Activated CD4-positive, alpha-beta T cell treated with anti-CD3 and anti-CD28 coated beads, Interleukin-2, amount 50 U/mL, for 48 hours (primary cell): ENCODE measurements around the gene RAB41.
A peak's percentile ranks its signal among the peaks of the same experiment; 100 is the strongest.
"Not testable (repeated sequence)": the region's sequence is repeated elsewhere in the genome, so short reads cannot be mapped to it uniquely, and the experiment has no call there.

Source experiments
- DNase-seq, 2 experiments: peaks; one replicate each; pipeline ENCODE4 v3.0.0-alpha.2; 2020

Gene RAB41

DNA sequence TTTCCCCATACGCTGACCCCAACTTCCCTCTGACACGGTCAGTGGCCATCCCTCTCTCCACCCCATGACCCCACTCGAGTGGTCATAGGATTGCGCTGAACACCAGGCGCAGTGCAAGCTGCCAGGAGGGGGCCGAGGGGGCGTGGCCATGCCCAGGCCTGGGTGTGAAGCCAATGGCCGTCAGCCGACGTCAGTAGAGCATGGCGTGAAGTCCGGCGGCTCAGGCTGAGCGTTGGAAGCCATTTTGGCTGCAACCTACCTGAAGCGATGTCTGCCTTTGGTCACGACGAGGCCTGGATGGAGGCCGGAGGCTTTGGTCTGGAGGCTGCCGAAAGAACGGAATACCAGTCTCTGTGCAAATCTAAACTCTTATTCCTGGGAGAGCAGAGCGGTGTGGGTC lies at the start of gene RAB41:
Gene RAB41 (plus strand): TSS at position 222 of the 400 bp plus-strand sequence. CDS start 46 bp downstream, at position 268.
- DNase-seq = no peak

DNA sequence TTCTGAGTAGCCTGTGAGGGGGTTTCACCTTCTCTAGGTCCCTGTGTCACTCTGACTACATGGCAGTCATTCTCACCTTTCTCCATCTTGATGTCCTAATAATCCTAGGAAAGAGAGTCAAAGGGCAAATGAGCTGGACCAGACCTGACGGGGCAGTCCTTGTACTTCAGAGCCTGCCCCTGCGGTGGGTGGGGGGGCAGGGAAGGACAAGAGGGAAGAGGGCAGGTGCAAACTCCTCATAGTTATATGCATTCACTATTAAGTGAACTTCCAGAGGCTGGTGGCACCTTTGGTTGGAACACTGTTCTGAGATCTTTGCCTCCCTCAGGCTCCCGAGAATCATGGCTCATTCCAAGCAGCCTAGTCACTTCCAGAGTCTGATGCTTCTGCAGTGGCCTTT lies 47.6 kb upstream of the RAB41 start, which contains the start of gene AWAT1:
Gene AWAT1 (plus strand): TSS at position 301 of the 400 bp plus-strand sequence. CDS start 41 bp downstream, at position 342.
- no peak for DNase-seq

- no peak for DNase-seq
Observed at GRCh38 chrX:70240751-70241150, 41.2 kb upstream of the RAB41 start.

DNA sequence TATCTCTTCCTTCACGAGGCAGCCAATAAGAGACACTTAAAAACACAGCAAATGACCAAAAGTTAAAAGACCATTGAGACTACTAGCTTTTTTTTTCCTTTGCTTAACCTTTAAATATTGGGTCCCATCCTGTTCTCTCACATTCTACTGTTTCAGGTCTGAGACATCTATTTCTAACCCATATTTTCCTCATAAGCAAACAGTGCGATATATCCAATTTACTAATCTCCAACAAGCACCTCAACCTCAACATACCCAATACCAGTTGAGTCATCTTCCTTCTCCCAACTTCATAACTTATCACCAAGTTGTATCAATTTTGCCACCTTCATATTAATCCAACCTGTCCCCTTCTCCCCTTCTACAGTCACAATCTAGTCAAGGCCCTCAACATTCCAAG lies 40.5 kb upstream of the RAB41 start:
- no peak for DNase-seq

GRCh38 chrX:70243601-70244000 lies 38.4 kb upstream of the RAB41 start:
- not testable (repeated sequence) for DNase-seq

DNA sequence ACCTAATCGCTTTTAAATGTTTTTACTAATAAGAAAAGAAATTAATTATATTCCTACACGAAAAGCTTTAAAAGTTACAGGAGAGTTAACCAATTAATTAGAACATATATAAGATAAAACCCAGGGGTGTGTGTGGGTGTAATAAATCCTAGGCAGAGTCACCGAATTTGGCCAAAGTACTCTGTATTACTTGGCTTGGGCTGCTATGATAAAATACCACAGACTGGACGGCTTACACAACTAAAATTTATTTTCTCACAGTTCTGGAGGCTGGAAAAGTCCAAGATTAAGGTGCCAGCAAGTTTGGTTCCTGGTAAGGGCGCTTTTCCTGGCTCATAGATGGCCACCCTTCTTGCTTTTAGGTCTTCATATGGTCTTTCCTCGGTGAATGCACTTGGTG lies 37.1 kb upstream of the RAB41 start:
- no peak for DNase-seq

- DNase-seq = no peak
Observed at GRCh38 chrX:70247252-70247651, 34.7 kb upstream of the RAB41 start.

GRCh38 chrX:70252491-70252890 lies 29.5 kb upstream of the RAB41 start:
- no peak for DNase-seq

DNA sequence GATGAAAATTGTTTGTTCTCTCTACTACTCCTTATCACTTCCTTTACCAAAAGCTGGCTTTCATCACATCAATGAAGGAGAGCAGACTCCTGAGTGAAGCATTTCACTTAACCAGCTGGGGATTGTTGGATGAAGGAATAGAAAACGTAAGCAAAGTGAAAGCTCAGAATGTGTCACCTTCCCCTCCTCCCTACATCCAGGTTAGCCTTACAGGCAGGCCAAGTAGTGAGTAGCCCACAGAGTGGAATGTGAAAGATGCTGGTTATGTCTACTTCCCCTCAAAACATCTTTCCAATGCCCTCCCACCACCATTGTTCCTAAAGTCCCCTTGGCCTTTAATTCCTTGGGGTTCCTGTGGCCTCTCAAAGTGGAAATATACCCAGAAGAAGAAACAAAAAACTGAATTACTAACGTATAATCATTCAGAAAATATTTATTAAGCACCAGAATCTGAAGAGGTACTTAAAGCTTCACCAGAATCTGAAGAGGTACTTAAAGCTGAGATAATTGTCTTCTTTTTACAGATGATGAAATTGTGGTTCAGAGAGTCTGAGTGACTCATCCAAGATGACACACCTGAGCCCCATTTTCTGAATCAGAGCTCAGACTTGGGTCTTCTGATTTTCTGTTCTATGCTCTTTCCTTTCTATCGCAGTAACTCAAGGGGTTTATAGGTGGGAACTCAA lies 28.5 kb upstream of the RAB41 start:
- no peak for DNase-seq

- no peak for DNase-seq
Observed at GRCh38 chrX:70254063-70254400, 27.9 kb upstream of the RAB41 start.

DNA sequence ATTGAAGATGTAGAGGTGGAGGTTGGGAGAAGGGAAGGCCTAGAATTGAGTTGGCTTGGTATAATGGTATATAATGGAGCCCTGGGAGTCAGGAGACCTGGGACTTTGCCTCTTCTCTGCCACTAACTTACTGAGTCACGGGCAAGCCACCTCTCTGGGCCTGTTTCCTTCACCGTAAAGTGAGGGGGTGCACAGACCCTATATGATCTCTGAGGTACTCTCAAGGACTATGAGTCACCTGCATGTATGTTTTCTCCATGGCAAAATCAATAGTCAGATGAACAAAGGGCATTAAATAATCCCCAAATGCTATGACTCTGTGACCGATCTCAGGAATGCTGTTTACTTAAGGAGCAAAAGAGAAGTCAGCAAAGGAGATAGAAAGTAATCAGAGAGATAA lies 27.1 kb upstream of the RAB41 start:
- no peak for DNase-seq

GRCh38 chrX:70255452-70255851 lies 26.5 kb upstream of the RAB41 start:
- no peak for DNase-seq

DNA sequence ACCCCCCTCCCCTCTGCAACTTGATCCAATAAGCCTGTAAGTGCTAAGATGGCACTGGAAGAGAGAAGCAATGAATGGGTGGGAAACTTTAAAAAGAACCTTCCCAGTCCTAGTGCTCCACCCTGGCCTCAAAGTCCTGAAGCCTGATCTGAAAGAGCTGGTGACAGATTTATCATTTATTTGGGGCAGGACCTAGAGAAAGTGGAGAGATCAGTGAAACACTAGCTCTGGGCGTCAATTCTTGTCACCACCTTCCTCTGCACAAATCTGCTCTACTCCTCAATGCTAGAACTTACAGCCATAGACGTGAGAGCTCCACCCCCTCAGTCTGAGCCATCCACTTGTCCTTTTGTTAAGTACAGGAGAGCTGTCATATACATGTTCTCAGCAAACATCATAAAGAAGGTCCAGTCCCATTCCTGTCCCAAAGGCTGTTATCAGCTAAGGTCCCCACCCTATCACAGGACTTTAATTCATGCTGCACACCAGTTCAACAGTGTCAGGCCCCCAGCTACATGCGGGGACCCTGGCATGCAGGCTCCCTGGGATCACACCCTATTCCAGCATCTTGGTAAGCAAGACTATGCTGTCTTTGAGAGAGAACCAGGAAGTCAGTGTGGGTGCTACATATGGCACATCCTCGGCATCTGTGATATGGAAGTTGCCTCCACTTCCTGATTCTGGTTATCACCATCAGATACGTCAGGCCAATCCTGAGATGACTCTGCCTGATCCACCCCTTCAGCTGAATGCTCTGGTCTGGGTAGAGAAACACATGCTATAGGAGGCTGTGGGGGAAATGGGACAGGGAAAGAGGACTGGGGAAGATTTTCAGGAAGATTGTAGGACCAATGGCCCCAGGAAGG lies 24.3 kb upstream of the RAB41 start:
- DNase-seq = no peak

- no peak for DNase-seq
Observed at GRCh38 chrX:70260104-70260503, 21.9 kb upstream of the RAB41 start, which contains the start of gene P2RY4. Gene P2RY4 (minus strand): TSS chrX:70260204. CDS start chrX:70259624, 580 bp downstream.

GRCh38 chrX:70262952-70263567 lies 18.9 kb upstream of the RAB41 start:
- peak; percentile 36 to 48 for DNase-seq

DNA sequence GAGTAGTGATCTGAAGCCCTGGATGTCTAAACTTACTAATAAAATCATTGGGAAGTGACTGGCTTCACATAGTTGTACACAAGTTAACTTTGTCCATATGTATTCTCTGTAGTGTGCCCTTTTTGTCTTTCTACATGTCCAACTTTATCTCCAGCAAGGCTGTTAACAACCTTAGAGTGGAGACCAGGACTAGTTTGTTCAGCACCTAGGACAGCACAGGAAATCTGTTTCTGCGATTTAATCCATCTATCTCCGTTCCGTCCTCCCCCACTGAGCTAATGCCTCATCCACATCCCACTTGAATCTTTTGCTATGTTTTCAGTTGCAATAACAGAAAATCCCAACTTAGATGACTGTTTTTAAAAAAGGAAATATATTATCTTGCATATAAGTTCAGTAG lies 17.2 kb upstream of the RAB41 start:
- DNase-seq = no peak

GRCh38 chrX:70268034-70268433 lies 13.9 kb upstream of the RAB41 start, which contains the start of gene ARR3:
Gene ARR3 (plus strand): TSS chrX:70268334. CDS start chrX:70269386, 1,052 bp downstream.
- no peak for DNase-seq

DNA sequence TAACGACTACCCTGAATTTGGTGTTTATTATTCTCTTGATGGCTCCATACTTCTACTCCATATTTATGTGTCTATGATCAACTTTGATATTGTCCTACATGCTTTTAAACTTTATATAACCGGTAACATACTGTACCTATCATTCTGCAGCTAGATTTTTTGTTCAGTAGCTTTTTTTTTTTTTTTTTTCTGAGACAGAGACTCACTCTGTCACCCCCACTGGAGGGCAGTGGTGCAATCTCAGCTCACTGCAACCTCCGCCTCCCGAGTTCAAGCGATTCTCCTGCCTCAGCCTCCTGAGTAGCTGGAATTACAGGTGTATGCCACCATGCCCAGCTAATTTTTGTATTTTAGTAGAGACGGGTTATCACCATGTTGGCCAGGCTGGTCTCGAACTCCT lies 7.9 kb upstream of the RAB41 start:
- DNase-seq = not testable (repeated sequence)

DNA sequence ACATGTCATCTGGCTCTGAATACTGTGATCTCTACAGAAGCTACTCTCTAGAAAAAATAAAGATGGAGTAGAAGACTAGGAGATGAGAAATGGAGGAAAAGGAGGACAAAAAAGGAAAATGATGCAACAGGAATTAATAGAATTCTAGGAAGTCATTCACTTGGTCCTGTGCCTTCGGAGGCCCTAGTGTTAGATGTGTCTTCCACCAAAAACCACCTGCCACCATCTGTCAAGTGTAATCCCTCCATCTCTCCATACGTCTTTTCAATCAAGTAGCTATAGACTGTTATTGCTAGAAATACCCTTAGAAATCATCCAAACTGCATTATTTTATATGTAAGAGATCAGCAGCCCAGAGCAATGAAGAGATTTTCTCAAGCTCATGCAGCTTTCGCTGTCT lies 2.9 kb upstream of the RAB41 start:
- no peak for DNase-seq

- DNase-seq = no peak
Observed at GRCh38 chrX:70280573-70280972, 1.4 kb upstream of the RAB41 start.

DNA sequence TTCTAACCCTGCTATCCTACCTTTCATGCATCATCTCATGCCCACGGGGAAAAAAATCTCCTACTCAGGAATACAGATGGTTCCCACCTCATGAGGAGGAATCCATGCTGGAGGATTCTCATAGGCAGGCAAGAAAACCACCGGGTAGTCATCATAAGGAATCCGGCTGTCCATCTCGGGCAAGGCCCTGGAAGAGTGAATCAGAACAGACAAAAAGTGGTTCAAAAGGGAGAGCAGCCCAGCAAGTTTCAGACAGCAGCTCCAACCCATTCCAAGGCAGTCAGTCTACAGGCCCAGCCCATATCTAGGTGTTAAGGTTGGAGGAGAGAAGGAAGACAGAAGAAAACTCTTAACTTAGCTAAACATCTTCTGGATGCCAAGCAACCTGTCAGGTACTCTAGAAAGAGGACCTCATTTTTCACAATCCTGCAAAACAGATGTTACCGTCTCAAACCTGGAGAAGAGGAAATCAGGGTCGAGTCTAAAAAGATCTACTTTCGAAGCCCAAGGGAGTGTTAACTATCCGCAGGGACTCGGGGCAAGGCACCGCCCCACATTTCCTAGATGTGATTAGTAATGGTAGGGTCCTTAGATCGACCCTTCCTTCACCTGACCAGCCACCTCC lies 7.3 kb downstream of the RAB41 start:
- no peak for DNase-seq

DNA sequence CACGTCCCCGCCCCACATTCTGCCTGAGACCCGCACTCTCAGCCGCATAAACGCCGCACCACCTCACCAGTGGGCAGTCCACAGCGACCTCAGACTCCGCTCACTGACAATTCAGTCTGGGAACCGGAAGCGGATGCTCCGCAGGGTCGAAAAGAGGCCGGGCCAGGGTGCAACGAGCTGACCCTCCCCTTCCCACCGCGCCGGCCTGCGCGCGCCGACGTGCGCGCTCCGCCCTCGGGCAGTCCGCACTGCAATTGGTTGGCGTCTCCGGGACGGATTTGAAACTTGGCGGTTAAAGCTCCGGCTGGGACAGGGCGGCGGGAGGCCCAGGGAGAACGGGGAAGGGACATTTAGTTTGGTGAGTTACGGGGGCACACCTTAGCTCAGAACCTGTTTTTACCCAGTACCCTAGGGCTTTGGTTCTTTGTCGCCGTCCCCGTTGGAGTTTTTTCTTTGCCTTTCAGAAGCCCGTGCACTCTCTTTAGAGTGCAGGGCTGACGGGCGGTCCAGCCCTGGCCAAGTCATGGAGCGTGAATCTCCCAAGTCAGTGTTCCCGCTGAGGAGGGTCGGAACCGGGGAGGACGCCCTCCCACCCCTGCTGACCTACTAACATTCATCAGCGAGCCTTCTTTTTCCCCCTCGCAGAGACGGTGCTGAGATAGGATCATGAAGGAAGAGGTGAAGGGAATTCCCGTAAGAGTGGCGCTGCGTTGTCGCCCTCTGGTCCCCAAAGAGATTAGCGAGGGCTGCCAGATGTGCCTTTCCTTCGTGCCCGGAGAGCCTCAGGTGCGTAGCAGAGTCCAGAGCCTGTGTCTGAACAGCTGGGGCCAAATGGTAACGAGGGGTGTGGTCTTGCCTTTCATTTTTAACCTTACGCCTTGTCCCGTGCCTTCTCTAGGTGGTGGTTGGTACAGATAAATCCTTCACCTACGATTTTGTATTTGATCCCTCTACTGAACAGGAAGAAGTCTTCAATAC lies 8.1 kb downstream of the RAB41 start, which contains the start of the genes KIF4A and PDZD11:
Gene KIF4A (plus strand): TSS at position 312 of the 978 bp plus-strand sequence. CDS start 355 bp downstream, at position 667.
Gene PDZD11 (minus strand): TSS at position 135 of the 978 bp plus-strand sequence. CDS start 586 bp downstream, outside the sequence.
- peak; percentile 76 to 84 for DNase-seq
